Immature natural killer cell (primary cell): ENCODE results near the gene EFTUD2. TPM values are rescaled to one million over a fixed set of nuclear protein-coding genes. Genes with fewer than 3 reads are reported as not detected.

Experiments
- DNase-seq, 3 donors: peaks; one replicate each; pipeline ENCODE4 v3.0.0; 2022; ENCODE audit warnings: mixed read lengths in 1 of 3
- H3K27ac Mint-ChIP-seq, 6 donors: one replicate each; pipeline ENCODE4 v1.8.0; 2020; ENCODE audit warnings: mixed read lengths in 6 of 6, mild to moderate bottlenecking in 5 of 6, inconsistent platforms in 4 of 6, moderate library complexity in 3 of 6
- H3K27me3 Mint-ChIP-seq, 3 donors: one replicate each; pipeline ENCODE4 v1.8.0; 2020 to 2021; ENCODE audit warnings: low read depth in 3 of 3, mild to moderate bottlenecking in 3 of 3, mixed read lengths in 3 of 3, moderate library complexity in 3 of 3, inconsistent platforms in 1 of 3
- H3K36me3 Mint-ChIP-seq, 3 donors: one replicate each; pipeline ENCODE4 v1.8.0; 2020; ENCODE audit warnings: mixed read lengths in 3 of 3, inconsistent platforms in 2 of 3, mild to moderate bottlenecking in 2 of 3
- H3K4me1 Mint-ChIP-seq, 2 donors: one replicate each; pipeline ENCODE4 v1.8.0; 2020; ENCODE audit warnings: inconsistent platforms in 2 of 2, mild to moderate bottlenecking in 2 of 2, mixed read lengths in 2 of 2, moderate library complexity in 1 of 2
- H3K4me3 Mint-ChIP-seq, 5 donors: one replicate each; pipeline ENCODE4 v1.8.0; 2020; ENCODE audit warnings: mild to moderate bottlenecking in 5 of 5, mixed read lengths in 5 of 5, inconsistent platforms in 3 of 5, moderate library complexity in 3 of 5
- H3K9me3 Mint-ChIP-seq, 6 donors: one replicate each; pipeline ENCODE4 v1.8.0; 2020; ENCODE audit warnings: mild to moderate bottlenecking in 6 of 6, mixed read lengths in 6 of 6, inconsistent platforms in 4 of 6, moderate library complexity in 3 of 6
- polyA plus RNA-seq, 3 donors: library from polyadenylated mRNA; unstranded; fragments of 300-500 nt; fragmentation: Illumina TruSeq; gene quantifications; one replicate each; pipeline ENCODE4 v1.2.3, GENCODE V29; 2021

The EFTUD2 gene
- polyA plus RNA-seq, 3 donors from 2014 or later: 76.5 to 109 (median 101) TPM

- Mint-ChIP-seq H3K9me3 (no peaks in the 10 kb centered on the region), H3K27ac (no peak overlapping the region), H3K4me1 (peaks cover 21 to 25% of the 10 kb centered on the region in 2 donors), H3K4me3 (no peak overlapping the region), H3K36me3 (no peaks in the 10 kb centered on the region), H3K27me3 (peaks cover 13 to 24% (median 20%) of the 10 kb centered on the region in 3 donors)
- no peak for DNase-seq
Measured at GRCh38 chr17:44902135-44902760, 3.0 kb upstream of the EFTUD2 start.

GRCh38 chr17:44901411-44901921 is 2.2 kb upstream of the EFTUD2 start:
- no peak for DNase-seq
- no peaks in the 10 kb centered on the region for H3K9me3 Mint-ChIP-seq
- H3K27me3 Mint-ChIP-seq: peaks cover 13 to 24% (median 20%) of the 10 kb centered on the region in 3 donors
- H3K4me3 Mint-ChIP-seq: no peak overlapping the region
- peaks cover 21 to 25% of the 10 kb centered on the region in 2 donors for H3K4me1 Mint-ChIP-seq
- H3K36me3 Mint-ChIP-seq: no peaks in the 10 kb centered on the region
- H3K27ac Mint-ChIP-seq: peak overlapping the region in 2 of 6 donors; percentile 4 to 81

GRCh38 chr17:44900894-44901293 is 1.6 kb upstream of the EFTUD2 start:
- no peaks in the 10 kb centered on the region for H3K9me3 Mint-ChIP-seq
- peaks cover 13 to 23% (median 20%) of the 10 kb centered on the region in 3 donors for H3K27me3 Mint-ChIP-seq
- H3K4me3 Mint-ChIP-seq: peak overlapping the region in 1 of 5 donors; percentile 23
- H3K36me3 Mint-ChIP-seq: no peaks in the 10 kb centered on the region
- peak overlapping the region in 4 of 6 donors; percentile 4 to 99 (median 66) for H3K27ac Mint-ChIP-seq
- no peak for DNase-seq
- H3K4me1 Mint-ChIP-seq: peaks cover 24 to 29% of the 10 kb centered on the region in 2 donors

GRCh38 chr17:44898768-44899073 is 524 bp downstream of the EFTUD2 start:
- Mint-ChIP-seq H3K27me3 (peaks cover 10 to 22% (median 17%) of the 10 kb centered on the region in 3 donors), H3K4me3 (peak overlapping the region; percentile 91 to 98 (median 96)), H3K36me3 (peaks cover 0 to 4% (median 0%) of the 10 kb centered on the region in 3 donors), H3K4me1 (peaks cover 29 to 41% of the 10 kb centered on the region in 2 donors), H3K27ac (peak overlapping the region; percentile 97 to 100 (median 99)), H3K9me3 (no peaks in the 10 kb centered on the region)
- no peak for DNase-seq

- peaks cover 27 to 38% of the 10 kb centered on the region in 2 donors for H3K4me1 Mint-ChIP-seq
- no peak overlapping the region for H3K27ac Mint-ChIP-seq
- DNase-seq: no peak
- no peaks in the 10 kb centered on the region for H3K9me3 Mint-ChIP-seq
- peaks cover 0 to 9% (median 9%) of the 10 kb centered on the region in 3 donors for H3K36me3 Mint-ChIP-seq
- peaks cover 5 to 10% (median 9%) of the 10 kb centered on the region in 3 donors for H3K27me3 Mint-ChIP-seq
- H3K4me3 Mint-ChIP-seq: no peak overlapping the region
Measured at GRCh38 chr17:44894642-44895041, 4.6 kb downstream of the EFTUD2 start.

GRCh38 chr17:44892250-44892649 is 7.0 kb downstream of the EFTUD2 start:
- Mint-ChIP-seq H3K27me3 (no peaks in the 10 kb centered on the region), H3K36me3 (peaks cover 0 to 9% (median 9%) of the 10 kb centered on the region in 3 donors), H3K4me3 (no peak overlapping the region), H3K27ac (no peak overlapping the region), H3K4me1 (peaks cover 12 to 23% of the 10 kb centered on the region in 2 donors), H3K9me3 (no peaks in the 10 kb centered on the region)
- DNase-seq: no peak

GRCh38 chr17:44889003-44889402 is 10.2 kb downstream of the EFTUD2 start:
- H3K4me1 Mint-ChIP-seq: peaks cover 7 to 12% of the 10 kb centered on the region in 2 donors
- no peak for DNase-seq
- H3K9me3 Mint-ChIP-seq: no peaks in the 10 kb centered on the region
- H3K4me3 Mint-ChIP-seq: no peak overlapping the region
- no peak overlapping the region for H3K27ac Mint-ChIP-seq
- peaks cover 0 to 1% (median 0%) of the 10 kb centered on the region in 3 donors for H3K27me3 Mint-ChIP-seq
- H3K36me3 Mint-ChIP-seq: peaks cover 8 to 27% (median 9%) of the 10 kb centered on the region in 3 donors

GRCh38 chr17:44887971-44888954 is 11.0 kb downstream of the EFTUD2 start:
- Mint-ChIP-seq H3K36me3 (peaks cover 8 to 29% (median 14%) of the 10 kb centered on the region in 3 donors), H3K27ac (no peak overlapping the region), H3K4me1 (peaks cover 7 to 12% of the 10 kb centered on the region in 2 donors), H3K27me3 (peaks cover 0 to 1% (median 0%) of the 10 kb centered on the region in 3 donors), H3K9me3 (no peaks in the 10 kb centered on the region), H3K4me3 (no peak overlapping the region)
- DNase-seq: peak; percentile 28 to 53 (median 33)

GRCh38 chr17:44887016-44887415 is 12.2 kb downstream of the EFTUD2 start:
- DNase-seq: no peak
- Mint-ChIP-seq H3K9me3 (no peaks in the 10 kb centered on the region), H3K36me3 (peaks cover 18 to 37% (median 23%) of the 10 kb centered on the region in 3 donors), H3K27me3 (peaks cover 0 to 1% (median 0%) of the 10 kb centered on the region in 3 donors), H3K27ac (peak overlapping the region in 1 of 6 donors; percentile 3), H3K4me3 (peak overlapping the region in 2 of 5 donors; percentile 40 to 55), H3K4me1 (peaks cover 7 to 12% of the 10 kb centered on the region in 2 donors)

GRCh38 chr17:44884941-44885340 is 14.3 kb downstream of the EFTUD2 start:
- peaks cover 0 to 4% (median 4%) of the 10 kb centered on the region in 3 donors for H3K27me3 Mint-ChIP-seq
- peaks cover 0 to 9% of the 10 kb centered on the region in 2 donors for H3K4me1 Mint-ChIP-seq
- H3K9me3 Mint-ChIP-seq: no peaks in the 10 kb centered on the region
- no peak overlapping the region for H3K4me3 Mint-ChIP-seq
- H3K36me3 Mint-ChIP-seq: peaks cover 18 to 51% (median 35%) of the 10 kb centered on the region in 3 donors
- H3K27ac Mint-ChIP-seq: no peak overlapping the region
- DNase-seq: no peak

- DNase-seq: no peak
- Mint-ChIP-seq H3K27me3 (peaks cover 2 to 4% (median 4%) of the 10 kb centered on the region in 3 donors), H3K9me3 (no peaks in the 10 kb centered on the region), H3K4me3 (no peak overlapping the region), H3K27ac (no peak overlapping the region), H3K36me3 (peaks cover 31 to 59% (median 32%) of the 10 kb centered on the region in 3 donors), H3K4me1 (peaks cover 0 to 2% of the 10 kb centered on the region in 2 donors)
Measured at GRCh38 chr17:44881145-44881544, 18.1 kb downstream of the EFTUD2 start.

- Mint-ChIP-seq H3K27me3 (peaks cover 2 to 4% (median 3%) of the 10 kb centered on the region in 3 donors), H3K4me1 (no peaks in the 10 kb centered on the region), H3K36me3 (peaks cover 33 to 59% (median 36%) of the 10 kb centered on the region in 3 donors), H3K4me3 (no peak overlapping the region), H3K9me3 (no peaks in the 10 kb centered on the region), H3K27ac (no peak overlapping the region)
- no peak for DNase-seq
Measured at GRCh38 chr17:44880062-44880461, 19.2 kb downstream of the EFTUD2 start.

- DNase-seq: no peak
- no peak overlapping the region for H3K4me3 Mint-ChIP-seq
- peaks cover 31 to 53% (median 32%) of the 10 kb centered on the region in 3 donors for H3K36me3 Mint-ChIP-seq
- no peaks in the 10 kb centered on the region for H3K9me3 Mint-ChIP-seq
- no peak overlapping the region for H3K27ac Mint-ChIP-seq
- H3K4me1 Mint-ChIP-seq: no peaks in the 10 kb centered on the region
- H3K27me3 Mint-ChIP-seq: peaks cover 2 to 4% (median 3%) of the 10 kb centered on the region in 3 donors
Measured at GRCh38 chr17:44879376-44879775, 19.9 kb downstream of the EFTUD2 start.
